ENCODE data around the gene WDFY2.

WDFY2 gene

GRCh38 chr13:51600703-51601102 lies 16.4 kb downstream of the WDFY2 start:
- H3K4me3 ChIP-seq (replicated peaks in 1 of 2; ENCODE audit: low read depth in 2 of 2, low read length in 2 of 2): no peak overlapping the region
- no peak for TF ChIP-seq CTCF (IDR thresholded peaks at IDR 0.05; ENCODE audit: low read depth, low read length)
- DNase-seq (ENCODE audit: low read depth in 2 of 2): no peak

- no peak overlapping the region for H3K4me3 ChIP-seq (replicated peaks in 1 of 2; ENCODE audit: low read depth in 2 of 2, low read length in 2 of 2)
- no peak for DNase-seq (ENCODE audit: low read depth in 2 of 2)
- TF ChIP-seq CTCF (IDR thresholded peaks at IDR 0.05; ENCODE audit: low read depth, low read length): no peak
Measured at GRCh38 chr13:51601601-51602565, 17.6 kb downstream of the WDFY2 start.

GRCh38 chr13:51603716-51604115 lies 19.5 kb downstream of the WDFY2 start:
- no peak for DNase-seq (ENCODE audit: low read depth in 2 of 2)
- H3K4me3 ChIP-seq (replicated peaks in 1 of 2; ENCODE audit: low read depth in 2 of 2, low read length in 2 of 2): no peak overlapping the region
- no peak for TF ChIP-seq CTCF (IDR thresholded peaks at IDR 0.05; ENCODE audit: low read depth, low read length)

- no peak overlapping the region for H3K4me3 ChIP-seq (replicated peaks in 1 of 2; ENCODE audit: low read depth in 2 of 2, low read length in 2 of 2)
- TF ChIP-seq CTCF (IDR thresholded peaks at IDR 0.05; ENCODE audit: low read depth, low read length): no peak
- DNase-seq (ENCODE audit: low read depth in 2 of 2): peak in 1 of 2 donors; percentile 47
Measured at GRCh38 chr13:51605698-51606097, 21.4 kb downstream of the WDFY2 start.

- no peak for DNase-seq (ENCODE audit: low read depth in 2 of 2)
- no peak for TF ChIP-seq CTCF (IDR thresholded peaks at IDR 0.05; ENCODE audit: low read depth, low read length)
- no peak overlapping the region for H3K4me3 ChIP-seq (replicated peaks in 1 of 2; ENCODE audit: low read depth in 2 of 2, low read length in 2 of 2)
Measured at GRCh38 chr13:51607165-51607564, 22.9 kb downstream of the WDFY2 start.

GRCh38 chr13:51608857-51609406 lies 24.7 kb downstream of the WDFY2 start:
- TF ChIP-seq CTCF (IDR thresholded peaks at IDR 0.05; ENCODE audit: low read depth, low read length): no peak
- H3K4me3 ChIP-seq (replicated peaks in 1 of 2; ENCODE audit: low read depth in 2 of 2, low read length in 2 of 2): no peak overlapping the region
- DNase-seq (ENCODE audit: low read depth in 2 of 2): no peak
